DND-41 (cell line): ENCODE data around the gene UBE2H.

ENCODE experiments used
- EZH2 ChIP-seq: IDR thresholded peaks from 3 replicates; pipeline ENCODE4 v1.6.1; 2012; ENCODE audit warnings: borderline replicate concordance, low read depth, mild to moderate bottlenecking, moderate library complexity, low read length, inconsistent platforms; ENCODE audit not compliant: severe bottlenecking
- TF ChIP-seq, protein P1 (sequence below): IDR thresholded peaks from 2 replicates; pipeline ENCODE4 v1.5.1; 2012; ENCODE audit warnings: borderline replicate concordance, low read length, moderate library complexity, mild to moderate bottlenecking; ENCODE audit not compliant: poor library complexity, severe bottlenecking; ENCODE audit errors: extremely low read depth

GRCh38 chr7:129855234-129855673, 97.5 kb downstream of the UBE2H start:
- TF ChIP-seq EZH2: no peak
- TF ChIP-seq, protein P1, sequence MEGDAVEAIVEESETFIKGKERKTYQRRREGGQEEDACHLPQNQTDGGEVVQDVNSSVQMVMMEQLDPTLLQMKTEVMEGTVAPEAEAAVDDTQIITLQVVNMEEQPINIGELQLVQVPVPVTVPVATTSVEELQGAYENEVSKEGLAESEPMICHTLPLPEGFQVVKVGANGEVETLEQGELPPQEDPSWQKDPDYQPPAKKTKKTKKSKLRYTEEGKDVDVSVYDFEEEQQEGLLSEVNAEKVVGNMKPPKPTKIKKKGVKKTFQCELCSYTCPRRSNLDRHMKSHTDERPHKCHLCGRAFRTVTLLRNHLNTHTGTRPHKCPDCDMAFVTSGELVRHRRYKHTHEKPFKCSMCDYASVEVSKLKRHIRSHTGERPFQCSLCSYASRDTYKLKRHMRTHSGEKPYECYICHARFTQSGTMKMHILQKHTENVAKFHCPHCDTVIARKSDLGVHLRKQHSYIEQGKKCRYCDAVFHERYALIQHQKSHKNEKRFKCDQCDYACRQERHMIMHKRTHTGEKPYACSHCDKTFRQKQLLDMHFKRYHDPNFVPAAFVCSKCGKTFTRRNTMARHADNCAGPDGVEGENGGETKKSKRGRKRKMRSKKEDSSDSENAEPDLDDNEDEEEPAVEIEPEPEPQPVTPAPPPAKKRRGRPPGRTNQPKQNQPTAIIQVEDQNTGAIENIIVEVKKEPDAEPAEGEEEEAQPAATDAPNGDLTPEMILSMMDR: no peak
